Measurements from ENCODE around the gene TRPC3. TPM values are rescaled to one million over a fixed set of nuclear protein-coding genes. Genes with fewer than 3 reads are reported as not detected.
"Not testable (repeated sequence)": the region's sequence is repeated elsewhere in the genome, so short reads cannot be mapped to it uniquely, and the experiment has no call there.

The TRPC3 gene
- total RNA-seq, 1 donor from 2014 or later = 0.98 TPM

DNA sequence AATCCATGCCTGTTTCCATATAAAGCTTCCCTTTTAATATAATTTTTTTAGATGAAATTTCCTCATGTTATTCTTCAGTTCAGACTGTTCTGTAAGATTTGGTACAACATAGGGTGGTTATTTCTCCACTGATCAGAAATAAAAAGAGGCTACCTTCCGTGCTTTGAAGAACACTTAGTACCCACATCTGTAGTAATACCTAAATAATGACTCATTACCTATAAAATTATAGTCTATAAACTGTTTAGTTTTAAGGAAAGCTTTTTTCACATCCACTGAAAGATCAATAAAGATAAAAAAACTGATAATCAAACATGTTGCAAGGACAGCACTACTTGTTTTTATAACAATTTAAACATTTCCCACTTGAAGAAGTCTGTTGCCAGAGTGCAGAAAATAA, 23.9 kb downstream of the TRPC3 start:
- DNase-seq (ENCODE audit: extremely low spot score in 2 of 2) = no peak
- TF ChIP-seq, protein P1, sequence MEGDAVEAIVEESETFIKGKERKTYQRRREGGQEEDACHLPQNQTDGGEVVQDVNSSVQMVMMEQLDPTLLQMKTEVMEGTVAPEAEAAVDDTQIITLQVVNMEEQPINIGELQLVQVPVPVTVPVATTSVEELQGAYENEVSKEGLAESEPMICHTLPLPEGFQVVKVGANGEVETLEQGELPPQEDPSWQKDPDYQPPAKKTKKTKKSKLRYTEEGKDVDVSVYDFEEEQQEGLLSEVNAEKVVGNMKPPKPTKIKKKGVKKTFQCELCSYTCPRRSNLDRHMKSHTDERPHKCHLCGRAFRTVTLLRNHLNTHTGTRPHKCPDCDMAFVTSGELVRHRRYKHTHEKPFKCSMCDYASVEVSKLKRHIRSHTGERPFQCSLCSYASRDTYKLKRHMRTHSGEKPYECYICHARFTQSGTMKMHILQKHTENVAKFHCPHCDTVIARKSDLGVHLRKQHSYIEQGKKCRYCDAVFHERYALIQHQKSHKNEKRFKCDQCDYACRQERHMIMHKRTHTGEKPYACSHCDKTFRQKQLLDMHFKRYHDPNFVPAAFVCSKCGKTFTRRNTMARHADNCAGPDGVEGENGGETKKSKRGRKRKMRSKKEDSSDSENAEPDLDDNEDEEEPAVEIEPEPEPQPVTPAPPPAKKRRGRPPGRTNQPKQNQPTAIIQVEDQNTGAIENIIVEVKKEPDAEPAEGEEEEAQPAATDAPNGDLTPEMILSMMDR (IDR thresholded peaks at IDR 0.05) = no peak
- TF ChIP-seq POLR2A (IDR thresholded peaks at IDR 0.05) (no peak), POLR2AphosphoS5 (IDR thresholded peaks at IDR 0.05; ENCODE audit: insufficient read depth in 1 of 2, low read depth in 1 of 2) (no peak)
- intact Hi-C loops (cut with DNase I) = no loop called here

DNA sequence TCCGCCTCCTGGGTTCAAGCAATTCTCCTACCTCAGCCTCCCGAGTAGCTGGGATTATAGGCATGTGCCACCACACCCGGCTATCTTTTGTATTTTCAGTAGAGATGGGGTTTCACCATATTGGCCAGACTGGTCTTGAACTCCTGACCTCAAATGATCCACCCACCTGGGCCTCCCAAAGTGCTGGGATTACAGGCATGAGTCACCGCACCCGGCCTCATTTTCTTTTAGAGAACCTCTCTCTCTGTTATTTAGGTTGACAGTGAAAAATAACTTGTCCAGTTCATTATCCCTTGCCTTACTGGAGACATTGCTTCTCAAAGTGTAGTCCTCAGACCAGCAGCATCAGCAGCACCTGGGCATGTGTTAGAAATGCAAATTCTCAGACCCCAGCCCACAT, 25.4 kb downstream of the TRPC3 start:
- H3K27me3 ChIP-seq; intact Hi-C loops (cut with DNase I); H3K27ac ChIP-seq; DNase-seq (ENCODE audit: extremely low spot score in 2 of 2); H3K36me3 ChIP-seq; H3K9me3 ChIP-seq; H3K4me1 ChIP-seq; H3K4me3 ChIP-seq: not testable (repeated sequence)

More for the DNA sequence above, 23.9 kb downstream of the TRPC3 start:
- H3K36me3 ChIP-seq = no peaks in the 10 kb centered on the region
- H3K27ac ChIP-seq = no peak overlapping the region
- no peak overlapping the region for H3K4me3 ChIP-seq
- no peaks in the 10 kb centered on the region for H3K9me3 ChIP-seq
- H3K4me1 ChIP-seq = peaks cover 10% of the 10 kb centered on the region
- no peaks in the 10 kb centered on the region for H3K27me3 ChIP-seq

DNA sequence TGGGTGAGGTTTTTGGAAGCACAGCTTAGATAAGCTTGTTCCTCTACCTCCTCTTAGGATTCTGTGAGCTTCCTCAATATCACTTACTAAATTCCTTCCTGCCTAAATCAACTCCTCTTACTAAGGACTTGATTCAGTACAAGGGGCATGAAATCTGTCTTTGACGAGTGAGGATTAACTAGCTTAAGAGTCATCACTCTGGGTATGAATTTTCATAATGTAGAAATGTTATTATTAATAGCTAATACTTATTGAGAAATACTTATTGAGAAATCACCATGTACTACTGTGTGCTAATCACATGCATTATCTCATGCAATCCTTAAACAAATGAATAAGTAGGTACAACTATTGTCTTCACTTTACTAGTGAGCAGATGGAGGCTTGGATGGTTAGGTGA, 28.6 kb downstream of the TRPC3 start:
- Histone ChIP-seq H3K4me1 (peaks cover 8% of the 10 kb centered on the region), H3K27ac (no peak overlapping the region), H3K27me3 (no peaks in the 10 kb centered on the region), H3K4me3 (no peak overlapping the region), H3K36me3 (no peaks in the 10 kb centered on the region), H3K9me3 (no peaks in the 10 kb centered on the region)
- no peak for DNase-seq (ENCODE audit: extremely low spot score in 2 of 2)
- TF ChIP-seq POLR2A (IDR thresholded peaks at IDR 0.05) = no peak
- no peak for TF ChIP-seq POLR2AphosphoS5 (IDR thresholded peaks at IDR 0.05; ENCODE audit: insufficient read depth in 1 of 2, low read depth in 1 of 2)
- TF ChIP-seq, protein P1 (IDR thresholded peaks at IDR 0.05) = no peak
- intact Hi-C loops (cut with DNase I) = no loop called here

DNA sequence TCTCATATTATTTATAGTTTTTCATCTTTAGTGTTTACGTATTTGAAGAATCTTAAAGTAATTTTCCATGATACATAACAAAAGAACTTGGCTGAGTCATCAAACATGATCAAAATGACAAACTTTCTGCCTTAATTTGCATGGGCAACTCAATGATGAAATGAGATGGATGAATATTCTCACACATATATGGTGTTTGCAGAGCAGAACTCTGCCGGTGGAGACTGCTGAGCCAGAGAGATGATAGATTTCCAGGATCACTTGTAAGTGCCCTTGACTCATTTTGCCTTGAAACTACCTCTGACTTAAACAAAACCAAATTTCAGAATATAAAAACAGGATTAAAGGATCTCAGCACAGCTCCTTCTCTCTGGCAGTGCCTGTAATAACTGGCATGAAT, 38.2 kb downstream of the TRPC3 start:
- TF ChIP-seq, protein P1 (IDR thresholded peaks at IDR 0.05) = no peak
- TF ChIP-seq POLR2A (IDR thresholded peaks at IDR 0.05) (no peak), POLR2AphosphoS5 (IDR thresholded peaks at IDR 0.05; ENCODE audit: insufficient read depth in 1 of 2, low read depth in 1 of 2) (no peak)
- no peak for DNase-seq (ENCODE audit: extremely low spot score in 2 of 2)
- intact Hi-C loops (cut with DNase I) = no loop called here

DNA sequence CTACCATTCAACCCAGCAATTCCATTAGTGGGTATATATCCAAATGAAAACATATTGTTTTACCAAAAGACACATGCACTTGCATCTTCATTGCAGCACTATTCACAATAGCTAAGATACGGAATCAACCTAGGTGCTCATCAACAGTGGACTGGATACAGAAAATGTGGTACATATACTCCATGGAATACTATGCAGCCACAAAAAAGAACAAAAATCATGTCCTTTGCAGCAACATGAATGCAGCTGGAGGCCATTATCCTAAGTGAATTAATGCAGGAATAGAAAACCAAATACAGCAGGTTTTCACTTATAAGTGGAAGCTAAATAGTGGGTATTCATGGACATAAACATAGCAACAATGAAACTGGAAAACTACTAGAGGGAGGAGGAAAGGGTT, 43.5 kb downstream of the TRPC3 start:
- Histone ChIP-seq H3K27me3 (no peaks in the 10 kb centered on the region), H3K9me3 (no peaks in the 10 kb centered on the region), H3K4me3 (no peak overlapping the region), H3K4me1 (no peaks in the 10 kb centered on the region), H3K27ac (no peak overlapping the region), H3K36me3 (no peaks in the 10 kb centered on the region)
- DNase-seq (ENCODE audit: extremely low spot score in 2 of 2) = no peak
- intact Hi-C loops (cut with DNase I) = no loop called here
- TF ChIP-seq POLR2AphosphoS5 (IDR thresholded peaks at IDR 0.05; ENCODE audit: insufficient read depth in 1 of 2, low read depth in 1 of 2) = no peak
- TF ChIP-seq, protein P1 (IDR thresholded peaks at IDR 0.05) = no peak
- TF ChIP-seq POLR2A (IDR thresholded peaks at IDR 0.05) = no peak

More for the DNA sequence above, 38.2 kb downstream of the TRPC3 start:
- Histone ChIP-seq H3K27ac (no peak overlapping the region), H3K36me3 (no peaks in the 10 kb centered on the region), H3K4me3 (no peak overlapping the region), H3K9me3 (no peaks in the 10 kb centered on the region), H3K4me1 (no peaks in the 10 kb centered on the region), H3K27me3 (no peaks in the 10 kb centered on the region)

Data from vagina (tissue), 2 donors.